Measurements from ENCODE around the gene XRN1. TPM values are rescaled to one million over a fixed set of nuclear protein-coding genes. Genes with fewer than 3 reads are reported as not detected.
"Not testable (repeated sequence)": the region's sequence is repeated elsewhere in the genome, so short reads cannot be mapped to it uniquely, and the experiment has no call there.

Gene XRN1
- total and polyA plus RNA-seq, 2 of the 8 experiments (the other 6 are each of a cell fraction or from before 2014, with no cell fraction given): 1.9 to 17.2 TPM

GRCh38 chr3:142369576-142369975, 78.3 kb downstream of the XRN1 start:
- FAIRE-seq: not testable (repeated sequence)

More at GRCh38 chr3:142369576-142369975, 78.3 kb downstream of the XRN1 start:
- H2BK15ac ChIP-seq (ENCODE audit: low read length); H3K9me3 ChIP-seq (ENCODE audit: insufficient read depth in 2 of 2, low read depth in 1 of 2, low read length in 1 of 2); H3K18ac ChIP-seq (ENCODE audit: extremely low read depth, low read length); H3K4me3 ChIP-seq (ENCODE audit: extremely low read depth in 1 of 4, insufficient read depth in 2 of 4, low read depth in 3 of 4, low read length in 4 of 4); H2BK20ac ChIP-seq (ENCODE audit: low read length); POLR2A ChIA-PET (ENCODE audit: partially characterized antibody); H3K4me2 ChIP-seq (ENCODE audit: insufficient read depth in 1 of 2, low read depth in 2 of 2, low read length in 2 of 2); H2BK12ac ChIP-seq (ENCODE audit: low read depth, low read length); H4K91ac ChIP-seq (replicated peaks; ENCODE audit: insufficient read length, low read length); H2BK5ac ChIP-seq (ENCODE audit: low read depth, low read length); CTCF ChIA-PET (ENCODE audit: partially characterized antibody); H3K79me2 ChIP-seq (ENCODE audit: control insufficient read depth in 1 of 2, insufficient read depth in 2 of 2, low read length in 2 of 2); H3K4me1 ChIP-seq (replicated peaks in 1 of 4; ENCODE audit: control insufficient read depth in 3 of 4, insufficient read depth in 4 of 4, low read length in 3 of 4); H3K56ac ChIP-seq (replicated peaks; ENCODE audit: insufficient read length, low read depth, low read length); H3K14ac ChIP-seq (ENCODE audit: insufficient read length); H3K9ac ChIP-seq (replicated peaks in 1 of 4; ENCODE audit: extremely low read depth in 1 of 4, low read depth in 3 of 4, low read length in 3 of 4); H3K4ac ChIP-seq (replicated peaks; ENCODE audit: insufficient read length, low read depth, low read length); H3K27me3 ChIP-seq (replicated peaks in 1 of 4; ENCODE audit: control insufficient read depth in 3 of 4, extremely low read depth in 1 of 4, insufficient read depth in 3 of 4, low read length in 3 of 4); H3K27ac ChIP-seq (ENCODE audit: low read depth, low read length); DNase-seq (ENCODE audit: low read depth in 1 of 2, low spot score in 2 of 2); H3K36me3 ChIP-seq (ENCODE audit: control insufficient read depth in 2 of 4, insufficient read depth in 4 of 4, low read length in 3 of 4); H2AFZ ChIP-seq (ENCODE audit: low read length); H2BK120ac ChIP-seq (replicated peaks; ENCODE audit: low read depth, low read length); H2AK5ac ChIP-seq (ENCODE audit: low read depth, low read length); H3K23me2 ChIP-seq (ENCODE audit: low read depth, low read length); H3K79me1 ChIP-seq (ENCODE audit: low read depth, low read length); H4K5ac ChIP-seq (ENCODE audit: insufficient read length, low read depth, low read length); H4K8ac ChIP-seq (ENCODE audit: extremely low read depth, insufficient read depth, low read length); H4K20me1 ChIP-seq (replicated peaks in 1 of 2; ENCODE audit: control insufficient read depth in 1 of 2, insufficient read depth in 2 of 2, low read length in 2 of 2); H3K23ac ChIP-seq (ENCODE audit: insufficient read length): not testable (repeated sequence)
- WGBS, 2 experiments (ENCODE audit: extremely low coverage in 1 of 2, insufficient coverage in 1 of 2, insufficient read length in 1 of 2, insufficient replicate concordance in 2 of 2, low coverage in 1 of 2, low lambda C conversion rate in 2 of 2, missing lambda C conversion rate in 1 of 2): 93% methylated on average over 6 of the region's 6 CpGs; no CpG with 5 or more reads in 1 of the 2 experiments
